Measurements from ENCODE around the gene MFSD6. TPM values are rescaled to one million over a fixed set of nuclear protein-coding genes. Genes with fewer than 3 reads are reported as not detected.

MFSD6 gene
- total and polyA plus RNA-seq, 2 donors from 2014 or later = 12.3 to 33.9 TPM

GRCh38 chr2:190410166-190410565, 2.0 kb downstream of the MFSD6 start:
- Histone ChIP-seq H3K4me3 (ENCODE audit: low read length in 3 of 3) (no peak overlapping the region), H3K27ac (ENCODE audit: low read depth in 2 of 2, low read length in 2 of 2) (no peak overlapping the region)
- no peak for FAIRE-seq

DNA sequence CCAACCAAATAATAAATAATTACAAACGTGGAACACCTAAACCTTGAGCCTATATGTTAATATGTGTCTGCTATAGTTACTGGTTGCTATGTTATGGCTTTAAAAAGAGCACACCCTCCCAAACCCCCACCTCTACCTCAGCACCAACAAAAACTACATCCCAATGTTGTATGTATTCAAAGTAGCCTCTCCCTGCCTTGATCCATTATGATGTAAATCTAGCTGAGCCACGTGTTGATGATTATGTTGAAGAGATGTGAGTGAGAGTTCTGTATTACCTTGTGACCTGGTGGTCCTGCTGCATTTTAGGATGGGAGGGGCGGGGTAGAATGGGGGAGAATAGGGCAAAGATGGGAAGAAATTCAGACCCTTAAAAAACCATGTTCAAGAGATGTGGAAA, 4.8 kb downstream of the MFSD6 start:
- intact Hi-C loops (cut with DNase I) = no loop called here
- no peaks in the 10 kb centered on the region for H3K36me3 ChIP-seq (ENCODE audit: control insufficient read depth in 2 of 3, insufficient read depth in 3 of 3, low read length in 3 of 3)
- H3K27me3 ChIP-seq (ENCODE audit: control insufficient read depth, insufficient read depth, low read length) = peaks cover 9% of the 10 kb centered on the region
- H3K4me3 ChIP-seq (ENCODE audit: low read length in 3 of 3) = no peak overlapping the region
- H3K4me1 ChIP-seq (ENCODE audit: control insufficient read depth in 2 of 3, insufficient read depth in 2 of 3, low read depth in 1 of 3, low read length in 3 of 3) = peaks cover 0 to 5% (median 0%) of the 10 kb centered on the region in 3 donors
- no peaks in the 10 kb centered on the region for H3K9me3 ChIP-seq (ENCODE audit: control insufficient read depth in 2 of 3, insufficient read depth in 1 of 3, low read length in 3 of 3)
- TF ChIP-seq, protein P1, sequence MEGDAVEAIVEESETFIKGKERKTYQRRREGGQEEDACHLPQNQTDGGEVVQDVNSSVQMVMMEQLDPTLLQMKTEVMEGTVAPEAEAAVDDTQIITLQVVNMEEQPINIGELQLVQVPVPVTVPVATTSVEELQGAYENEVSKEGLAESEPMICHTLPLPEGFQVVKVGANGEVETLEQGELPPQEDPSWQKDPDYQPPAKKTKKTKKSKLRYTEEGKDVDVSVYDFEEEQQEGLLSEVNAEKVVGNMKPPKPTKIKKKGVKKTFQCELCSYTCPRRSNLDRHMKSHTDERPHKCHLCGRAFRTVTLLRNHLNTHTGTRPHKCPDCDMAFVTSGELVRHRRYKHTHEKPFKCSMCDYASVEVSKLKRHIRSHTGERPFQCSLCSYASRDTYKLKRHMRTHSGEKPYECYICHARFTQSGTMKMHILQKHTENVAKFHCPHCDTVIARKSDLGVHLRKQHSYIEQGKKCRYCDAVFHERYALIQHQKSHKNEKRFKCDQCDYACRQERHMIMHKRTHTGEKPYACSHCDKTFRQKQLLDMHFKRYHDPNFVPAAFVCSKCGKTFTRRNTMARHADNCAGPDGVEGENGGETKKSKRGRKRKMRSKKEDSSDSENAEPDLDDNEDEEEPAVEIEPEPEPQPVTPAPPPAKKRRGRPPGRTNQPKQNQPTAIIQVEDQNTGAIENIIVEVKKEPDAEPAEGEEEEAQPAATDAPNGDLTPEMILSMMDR (IDR thresholded peaks at IDR 0.05; ENCODE audit: borderline replicate concordance, extremely low read depth, insufficient read depth) = no peak
- FAIRE-seq = no peak
- no peak overlapping the region for H3K9ac ChIP-seq (ENCODE audit: low read length in 3 of 3)
- H3K27ac ChIP-seq (ENCODE audit: low read depth in 2 of 2, low read length in 2 of 2) = no peak overlapping the region
- DNase-seq = no peak

More at GRCh38 chr2:190410166-190410565, 2.0 kb downstream of the MFSD6 start:
- DNase-seq = no peak
- intact Hi-C loops (cut with DNase I) = no loop called here
- Histone ChIP-seq H3K4me1 (ENCODE audit: control insufficient read depth in 2 of 3, insufficient read depth in 2 of 3, low read depth in 1 of 3, low read length in 3 of 3) (peaks cover 0 to 5% (median 0%) of the 10 kb centered on the region in 3 donors), H3K27me3 (ENCODE audit: control insufficient read depth, insufficient read depth, low read length) (peaks cover 9% of the 10 kb centered on the region), H3K9ac (ENCODE audit: low read length in 3 of 3) (no peak overlapping the region), H3K9me3 (ENCODE audit: control insufficient read depth in 2 of 3, insufficient read depth in 1 of 3, low read length in 3 of 3) (no peaks in the 10 kb centered on the region), H3K36me3 (ENCODE audit: control insufficient read depth in 2 of 3, insufficient read depth in 3 of 3, low read length in 3 of 3) (no peaks in the 10 kb centered on the region)
- TF ChIP-seq, protein P1 (IDR thresholded peaks at IDR 0.05; ENCODE audit: borderline replicate concordance, extremely low read depth, insufficient read depth) = no peak

- Histone ChIP-seq H3K9ac (ENCODE audit: low read length in 3 of 3) (no peak overlapping the region), H3K4me3 (ENCODE audit: low read length in 3 of 3) (no peak overlapping the region), H3K36me3 (ENCODE audit: control insufficient read depth in 2 of 3, insufficient read depth in 3 of 3, low read length in 3 of 3) (no peaks in the 10 kb centered on the region), H3K27me3 (ENCODE audit: control insufficient read depth, insufficient read depth, low read length) (peaks cover 9% of the 10 kb centered on the region), H3K9me3 (ENCODE audit: control insufficient read depth in 2 of 3, insufficient read depth in 1 of 3, low read length in 3 of 3) (no peaks in the 10 kb centered on the region), H3K4me1 (ENCODE audit: control insufficient read depth in 2 of 3, insufficient read depth in 2 of 3, low read depth in 1 of 3, low read length in 3 of 3) (peaks cover 0 to 5% (median 0%) of the 10 kb centered on the region in 3 donors), H3K27ac (ENCODE audit: low read depth in 2 of 2, low read length in 2 of 2) (no peak overlapping the region)
- FAIRE-seq (no peak), DNase-seq (no peak)
- TF ChIP-seq, protein P1 (IDR thresholded peaks at IDR 0.05; ENCODE audit: borderline replicate concordance, extremely low read depth, insufficient read depth) = no peak
- intact Hi-C loops (cut with DNase I) = no loop called here
These were observed 5.3 kb downstream of the MFSD6 start for GRCh38 chr2:190413421-190413820.

GRCh38 chr2:190415251-190415650, 7.1 kb downstream of the MFSD6 start:
- H3K4me1 ChIP-seq (ENCODE audit: control insufficient read depth in 2 of 3, insufficient read depth in 2 of 3, low read depth in 1 of 3, low read length in 3 of 3) = peaks cover 0 to 5% (median 0%) of the 10 kb centered on the region in 3 donors
- no peak overlapping the region for H3K27ac ChIP-seq (ENCODE audit: low read depth in 2 of 2, low read length in 2 of 2)
- DNase-seq = no peak
- H3K4me3 ChIP-seq (ENCODE audit: low read length in 3 of 3) = no peak overlapping the region
- FAIRE-seq = no peak
- H3K27me3 ChIP-seq (ENCODE audit: control insufficient read depth, insufficient read depth, low read length) = no peaks in the 10 kb centered on the region
- no peaks in the 10 kb centered on the region for H3K36me3 ChIP-seq (ENCODE audit: control insufficient read depth in 2 of 3, insufficient read depth in 3 of 3, low read length in 3 of 3)
- intact Hi-C loops (cut with DNase I) = no loop called here
- no peaks in the 10 kb centered on the region for H3K9me3 ChIP-seq (ENCODE audit: control insufficient read depth in 2 of 3, insufficient read depth in 1 of 3, low read length in 3 of 3)
- no peak overlapping the region for H3K9ac ChIP-seq (ENCODE audit: low read length in 3 of 3)
- TF ChIP-seq, protein P1 (IDR thresholded peaks at IDR 0.05; ENCODE audit: borderline replicate concordance, extremely low read depth, insufficient read depth) = no peak
